ENCODE results near the gene SLC4A3. TPM values are rescaled to one million over a fixed set of nuclear protein-coding genes. Genes with fewer than 3 reads are reported as not detected.

The SLC4A3 gene
- total RNA-seq, 2 experiments from 2014 or later: 0.16 to 0.20 TPM

- intact Hi-C loops (cut with DNase I, micrococcal nuclease): no loop called here
- ChIA-PET CTCF (no interaction called here), POLR2A (no interaction called here)
- peak overlapping the region; percentile 30 for H3K4me3 ChIP-seq (ENCODE audit: low read length)
- H3K4me3 Mint-ChIP-seq: peak overlapping the region; percentile 65
- peak; percentile 5 to 58 (median 32) for DNase-seq
- ATAC-seq (ENCODE audit: poor library complexity): peak; percentile 98
- peaks cover 42% of the 10 kb centered on the region for H3K27me3 Mint-ChIP-seq
- H3K9me3 ChIP-seq (ENCODE audit: control insufficient read depth in 1 of 2, insufficient read depth in 1 of 2, low read length in 2 of 2): no peaks in the 10 kb centered on the region
- H3K36me3 Mint-ChIP-seq (ENCODE audit: low read depth): no peaks in the 10 kb centered on the region
- peaks cover 5% of the 10 kb centered on the region for H3K4me1 ChIP-seq (ENCODE audit: insufficient read depth, low read length)
- no peak overlapping the region for H3K27ac ChIP-seq (ENCODE audit: low read depth in 1 of 2, low read length in 2 of 2)
- peaks cover 0 to 19% of the 10 kb centered on the region in 2 experiments for H3K27me3 ChIP-seq (ENCODE audit: control insufficient read depth in 1 of 2, insufficient read depth in 2 of 2, low read length in 2 of 2)
- H3K36me3 ChIP-seq (ENCODE audit: insufficient read depth, low read length): no peaks in the 10 kb centered on the region
- no peaks in the 10 kb centered on the region for H3K9me3 Mint-ChIP-seq
- H3K4me1 Mint-ChIP-seq (ENCODE audit: low read depth): peaks cover 15% of the 10 kb centered on the region
- TF ChIP-seq CTCF (IDR thresholded peaks at IDR 0.05): no peak
- H3K27ac Mint-ChIP-seq: peak overlapping the region; percentile 40
These were observed 57.6 kb downstream of the SLC4A3 start for GRCh38 chr2:219684721-219685689.

- intact Hi-C loops (cut with DNase I, micrococcal nuclease): no loop called here
- peaks cover 15% of the 10 kb centered on the region for H3K4me1 Mint-ChIP-seq (ENCODE audit: low read depth)
- H3K36me3 ChIP-seq (ENCODE audit: insufficient read depth, low read length): no peaks in the 10 kb centered on the region
- ChIA-PET CTCF (no interaction called here), POLR2A (no interaction called here)
- no peaks in the 10 kb centered on the region for H3K9me3 ChIP-seq (ENCODE audit: control insufficient read depth in 1 of 2, insufficient read depth in 1 of 2, low read length in 2 of 2)
- H3K9me3 Mint-ChIP-seq: no peaks in the 10 kb centered on the region
- peaks cover 7 to 16% of the 10 kb centered on the region in 2 experiments for H3K27me3 ChIP-seq (ENCODE audit: control insufficient read depth in 1 of 2, insufficient read depth in 2 of 2, low read length in 2 of 2)
- DNase-seq (no peak), ATAC-seq (ENCODE audit: poor library complexity) (no peak)
- no peak overlapping the region for H3K4me3 Mint-ChIP-seq
- no peak overlapping the region for H3K27ac ChIP-seq (ENCODE audit: low read depth in 1 of 2, low read length in 2 of 2)
- no peak for TF ChIP-seq CTCF (IDR thresholded peaks at IDR 0.05)
- no peaks in the 10 kb centered on the region for H3K36me3 Mint-ChIP-seq (ENCODE audit: low read depth)
- no peak overlapping the region for H3K27ac Mint-ChIP-seq
- no peak overlapping the region for H3K4me3 ChIP-seq (ENCODE audit: low read length)
- H3K4me1 ChIP-seq (ENCODE audit: insufficient read depth, low read length): peaks cover 5% of the 10 kb centered on the region
- peaks cover 43% of the 10 kb centered on the region for H3K27me3 Mint-ChIP-seq
These were observed 59.8 kb downstream of the SLC4A3 start for GRCh38 chr2:219687272-219687671.

GRCh38 chr2:219687882-219688559 is 60.6 kb downstream of the SLC4A3 start:
- intact Hi-C loops (cut with DNase I, micrococcal nuclease): loop anchor here in 1 of 2 experiments (2.0 kb wide), 1 partner anchor 147 kb away; no protein-coding TSS in a partner anchor

More at GRCh38 chr2:219687882-219688559, 60.6 kb downstream of the SLC4A3 start:
- H3K4me1 Mint-ChIP-seq (ENCODE audit: low read depth): peaks cover 15% of the 10 kb centered on the region
- no peaks in the 10 kb centered on the region for H3K36me3 Mint-ChIP-seq (ENCODE audit: low read depth)
- H3K4me3 Mint-ChIP-seq: no peak overlapping the region
- no peak for TF ChIP-seq CTCF (IDR thresholded peaks at IDR 0.05)
- no peak overlapping the region for H3K27ac Mint-ChIP-seq
- ChIA-PET POLR2A (no interaction called here), CTCF (no interaction called here)
- peaks cover 46% of the 10 kb centered on the region for H3K27me3 Mint-ChIP-seq
- Histone ChIP-seq H3K9me3 (ENCODE audit: control insufficient read depth in 1 of 2, insufficient read depth in 1 of 2, low read length in 2 of 2) (no peaks in the 10 kb centered on the region), H3K36me3 (ENCODE audit: insufficient read depth, low read length) (no peaks in the 10 kb centered on the region), H3K4me1 (ENCODE audit: insufficient read depth, low read length) (peaks cover 5% of the 10 kb centered on the region), H3K27me3 (ENCODE audit: control insufficient read depth in 1 of 2, insufficient read depth in 2 of 2, low read length in 2 of 2) (peaks cover 7 to 16% of the 10 kb centered on the region in 2 experiments), H3K4me3 (ENCODE audit: low read length) (no peak overlapping the region), H3K27ac (ENCODE audit: low read depth in 1 of 2, low read length in 2 of 2) (no peak overlapping the region)
- ATAC-seq (ENCODE audit: poor library complexity) (no peak), DNase-seq (no peak)
- H3K9me3 Mint-ChIP-seq: no peaks in the 10 kb centered on the region

All from CD4-positive, alpha-beta T cell (primary cell).